ENCODE data around the gene DDAH1.

DNA sequence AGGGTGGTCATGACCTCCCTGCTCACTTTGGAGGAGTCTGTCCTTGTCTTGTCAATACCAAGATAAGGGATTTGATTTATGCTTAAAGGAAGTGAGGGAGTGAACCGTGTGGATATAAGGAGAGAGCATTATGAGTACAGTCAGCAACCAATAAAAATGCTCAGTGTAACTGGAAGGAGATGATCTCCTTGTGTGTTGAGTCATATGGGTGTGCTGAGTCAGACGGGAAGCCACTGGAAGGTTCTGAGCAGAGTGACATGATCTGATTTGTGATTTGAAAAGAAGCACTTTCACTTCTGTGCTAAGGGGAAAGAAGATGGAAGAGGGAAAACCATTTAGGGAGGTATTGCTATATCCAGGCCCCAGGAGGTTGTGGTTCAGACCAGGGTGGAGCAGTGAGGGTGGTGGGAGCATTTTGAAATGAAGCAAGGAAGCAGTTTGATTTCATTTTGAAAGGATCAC, 186.1 kb downstream of the DDAH1 start:
- TF ChIP-seq YY1 (IDR thresholded peaks at IDR 0.05) = no peak
- TF ChIP-seq, protein P1, sequence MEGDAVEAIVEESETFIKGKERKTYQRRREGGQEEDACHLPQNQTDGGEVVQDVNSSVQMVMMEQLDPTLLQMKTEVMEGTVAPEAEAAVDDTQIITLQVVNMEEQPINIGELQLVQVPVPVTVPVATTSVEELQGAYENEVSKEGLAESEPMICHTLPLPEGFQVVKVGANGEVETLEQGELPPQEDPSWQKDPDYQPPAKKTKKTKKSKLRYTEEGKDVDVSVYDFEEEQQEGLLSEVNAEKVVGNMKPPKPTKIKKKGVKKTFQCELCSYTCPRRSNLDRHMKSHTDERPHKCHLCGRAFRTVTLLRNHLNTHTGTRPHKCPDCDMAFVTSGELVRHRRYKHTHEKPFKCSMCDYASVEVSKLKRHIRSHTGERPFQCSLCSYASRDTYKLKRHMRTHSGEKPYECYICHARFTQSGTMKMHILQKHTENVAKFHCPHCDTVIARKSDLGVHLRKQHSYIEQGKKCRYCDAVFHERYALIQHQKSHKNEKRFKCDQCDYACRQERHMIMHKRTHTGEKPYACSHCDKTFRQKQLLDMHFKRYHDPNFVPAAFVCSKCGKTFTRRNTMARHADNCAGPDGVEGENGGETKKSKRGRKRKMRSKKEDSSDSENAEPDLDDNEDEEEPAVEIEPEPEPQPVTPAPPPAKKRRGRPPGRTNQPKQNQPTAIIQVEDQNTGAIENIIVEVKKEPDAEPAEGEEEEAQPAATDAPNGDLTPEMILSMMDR (IDR thresholded peaks at IDR 0.05; ENCODE audit: low read depth, low read length, missing input control) = no peak
- no peak for TF ChIP-seq TAF1 (conservative IDR thresholded peaks at IDR 0.05)
- no peak for TF ChIP-seq FOXA1 (IDR thresholded peaks at IDR 0.05)
- no peak for TF ChIP-seq RAD21 (IDR thresholded peaks at IDR 0.05)
- TF ChIP-seq SP1 (IDR thresholded peaks at IDR 0.05) = no peak
- no peak for TF ChIP-seq HNF4A (conservative IDR thresholded peaks at IDR 0.05)
- TF ChIP-seq, protein P2, sequence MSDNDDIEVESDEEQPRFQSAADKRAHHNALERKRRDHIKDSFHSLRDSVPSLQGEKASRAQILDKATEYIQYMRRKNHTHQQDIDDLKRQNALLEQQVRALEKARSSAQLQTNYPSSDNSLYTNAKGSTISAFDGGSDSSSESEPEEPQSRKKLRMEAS (IDR thresholded peaks at IDR 0.05) = no peak
- TF ChIP-seq, protein P3, sequence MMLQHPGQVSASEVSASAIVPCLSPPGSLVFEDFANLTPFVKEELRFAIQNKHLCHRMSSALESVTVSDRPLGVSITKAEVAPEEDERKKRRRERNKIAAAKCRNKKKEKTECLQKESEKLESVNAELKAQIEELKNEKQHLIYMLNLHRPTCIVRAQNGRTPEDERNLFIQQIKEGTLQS (IDR thresholded peaks at IDR 0.05) = no peak
- TF ChIP-seq, protein P4, sequence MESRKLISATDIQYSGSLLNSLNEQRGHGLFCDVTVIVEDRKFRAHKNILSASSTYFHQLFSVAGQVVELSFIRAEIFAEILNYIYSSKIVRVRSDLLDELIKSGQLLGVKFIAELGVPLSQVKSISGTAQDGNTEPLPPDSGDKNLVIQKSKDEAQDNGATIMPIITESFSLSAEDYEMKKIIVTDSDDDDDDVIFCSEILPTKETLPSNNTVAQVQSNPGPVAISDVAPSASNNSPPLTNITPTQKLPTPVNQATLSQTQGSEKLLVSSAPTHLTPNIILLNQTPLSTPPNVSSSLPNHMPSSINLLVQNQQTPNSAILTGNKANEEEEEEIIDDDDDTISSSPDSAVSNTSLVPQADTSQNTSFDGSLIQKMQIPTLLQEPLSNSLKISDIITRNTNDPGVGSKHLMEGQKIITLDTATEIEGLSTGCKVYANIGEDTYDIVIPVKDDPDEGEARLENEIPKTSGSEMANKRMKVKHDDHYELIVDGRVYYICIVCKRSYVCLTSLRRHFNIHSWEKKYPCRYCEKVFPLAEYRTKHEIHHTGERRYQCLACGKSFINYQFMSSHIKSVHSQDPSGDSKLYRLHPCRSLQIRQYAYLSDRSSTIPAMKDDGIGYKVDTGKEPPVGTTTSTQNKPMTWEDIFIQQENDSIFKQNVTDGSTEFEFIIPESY (IDR thresholded peaks at IDR 0.05) = no peak
- TF ChIP-seq, protein P5, sequence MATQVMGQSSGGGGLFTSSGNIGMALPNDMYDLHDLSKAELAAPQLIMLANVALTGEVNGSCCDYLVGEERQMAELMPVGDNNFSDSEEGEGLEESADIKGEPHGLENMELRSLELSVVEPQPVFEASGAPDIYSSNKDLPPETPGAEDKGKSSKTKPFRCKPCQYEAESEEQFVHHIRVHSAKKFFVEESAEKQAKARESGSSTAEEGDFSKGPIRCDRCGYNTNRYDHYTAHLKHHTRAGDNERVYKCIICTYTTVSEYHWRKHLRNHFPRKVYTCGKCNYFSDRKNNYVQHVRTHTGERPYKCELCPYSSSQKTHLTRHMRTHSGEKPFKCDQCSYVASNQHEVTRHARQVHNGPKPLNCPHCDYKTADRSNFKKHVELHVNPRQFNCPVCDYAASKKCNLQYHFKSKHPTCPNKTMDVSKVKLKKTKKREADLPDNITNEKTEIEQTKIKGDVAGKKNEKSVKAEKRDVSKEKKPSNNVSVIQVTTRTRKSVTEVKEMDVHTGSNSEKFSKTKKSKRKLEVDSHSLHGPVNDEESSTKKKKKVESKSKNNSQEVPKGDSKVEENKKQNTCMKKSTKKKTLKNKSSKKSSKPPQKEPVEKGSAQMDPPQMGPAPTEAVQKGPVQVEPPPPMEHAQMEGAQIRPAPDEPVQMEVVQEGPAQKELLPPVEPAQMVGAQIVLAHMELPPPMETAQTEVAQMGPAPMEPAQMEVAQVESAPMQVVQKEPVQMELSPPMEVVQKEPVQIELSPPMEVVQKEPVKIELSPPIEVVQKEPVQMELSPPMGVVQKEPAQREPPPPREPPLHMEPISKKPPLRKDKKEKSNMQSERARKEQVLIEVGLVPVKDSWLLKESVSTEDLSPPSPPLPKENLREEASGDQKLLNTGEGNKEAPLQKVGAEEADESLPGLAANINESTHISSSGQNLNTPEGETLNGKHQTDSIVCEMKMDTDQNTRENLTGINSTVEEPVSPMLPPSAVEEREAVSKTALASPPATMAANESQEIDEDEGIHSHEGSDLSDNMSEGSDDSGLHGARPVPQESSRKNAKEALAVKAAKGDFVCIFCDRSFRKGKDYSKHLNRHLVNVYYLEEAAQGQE (IDR thresholded peaks at IDR 0.05) = no peak
- no peak for TF ChIP-seq JUND (IDR thresholded peaks at IDR 0.05)
- TF ChIP-seq EGR1 (IDR thresholded peaks at IDR 0.05; ENCODE audit: low read depth in 2 of 2) = no peak
- no peak for TF ChIP-seq GABPA (IDR thresholded peaks at IDR 0.05 in 1 of 2, conservative IDR thresholded peaks at IDR 0.05 in 1 of 2)
